HepG2 (cell line): Measurements from ENCODE around the gene CPXM2. TPM values are rescaled to one million over a fixed set of nuclear protein-coding genes. Genes with fewer than 3 reads are reported as not detected.

Source experiments
- ATAC-seq: fragments of 200-7000 bp; cut with Tn5 transposase; 3 replicates; pipeline ENCODE4 v1.9.1; 2020; ENCODE audit warnings: mild to moderate bottlenecking, moderate library complexity
- BruUV-seq: library from RNA; stranded (reverse); fragments of 400-500 nt; replicated peaks from 2 replicates; lab custom pipeline; 2021; lab: Mats Ljungman, UMichigan
- CTCF ChIA-PET: fragments of 300-600 bp; formaldehyde crosslinking; extraction: SDS; loops from one replicate; lab custom pipeline; 2021; ENCODE audit warnings: low total read pairs, inconsistent platforms, low intra/inter-chr PET ratio; lab: Yijun Ruan, JAX
- POLR2A ChIA-PET: fragments of 350-600 bp; sonication (Branson Sonifier 250); formaldehyde crosslinking; loops from one replicate; lab custom pipeline; 2020; ENCODE audit warnings: antibody characterized with exemption, inconsistent platforms; lab: Yijun Ruan, JAX
- DNase-seq: peaks from one replicate; pipeline ENCODE4 v3.0.0-alpha.2; 2015; ENCODE audit warnings: low spot score
- FAIRE-seq: peaks from 3 replicates; lab custom pipeline; 2011; peaks lifted over from hg19 to GRCh38; lab: Jason Lieb, UNC
- H2AFZ ChIP-seq: one replicate; pipeline ENCODE4 v1.6.1; 2011; ENCODE audit warnings: low read length, inconsistent platforms
- H3K27ac ChIP-seq: fragments of 300-600 bp; 3 replicates; pipeline ENCODE4 v1.8.0; 2011; ENCODE audit warnings: mixed run types, mild to moderate bottlenecking, mixed read lengths, low read length, inconsistent platforms; ENCODE audit not compliant: insufficient read depth; ENCODE audit errors: extremely low read length
- H3K27me3 ChIP-seq, 2 experiments: fragments of 200-600 bp in 1 of 2; 2 replicates in 1 of 2; 3 replicates in 1 of 2; pipeline versions ENCODE4 v1.6.0 to v1.8.0; 2011; ENCODE audit warnings: low read length in 2 of 2, mild to moderate bottlenecking in 2 of 2, moderate library complexity in 2 of 2, inconsistent platforms in 1 of 2; ENCODE audit not compliant: insufficient read depth in 2 of 2, control insufficient read depth in 1 of 2
- H3K36me3 ChIP-seq, 2 experiments: fragments of 200-600 bp in 1 of 2; replicated peaks in 1 of 2; 2 replicates in 1 of 2; 3 replicates in 1 of 2; pipeline versions ENCODE4 v1.5.1 to v1.8.0; 2011; ENCODE audit warnings: low read length in 2 of 2, inconsistent platforms in 1 of 2; ENCODE audit not compliant: insufficient read depth in 2 of 2, control insufficient read depth in 1 of 2
- H3K4me1 ChIP-seq: 2 replicates; pipeline ENCODE4 v1.5.1; 2012; ENCODE audit warnings: low read length, inconsistent platforms; ENCODE audit not compliant: insufficient read depth
- H3K4me2 ChIP-seq: 2 replicates; pipeline ENCODE4 v1.6.0; 2011; ENCODE audit warnings: low read depth, low read length, inconsistent platforms
- H3K4me3 ChIP-seq, 3 experiments: fragments of 200-600 bp in 1 of 3; sonication (generic), shearing (Covaris generic) in 1 of 3; replicated peaks in 1 of 3; 2 replicates each; pipeline ENCODE4 v1.5.1; 2011 to 2016; ENCODE audit warnings: low read length in 3 of 3, inconsistent platforms in 2 of 3, low read depth in 2 of 3, mild to moderate bottlenecking in 2 of 3, control low read depth in 1 of 3, mixed read lengths in 1 of 3; ENCODE audit not compliant: insufficient read depth in 1 of 3
- H3K79me2 ChIP-seq: one replicate; pipeline ENCODE4 v1.6.1; 2011; ENCODE audit warnings: low read length, inconsistent platforms; ENCODE audit not compliant: insufficient read depth
- H3K9ac ChIP-seq: 2 replicates; pipeline ENCODE4 v1.6.0; 2011; ENCODE audit warnings: mild to moderate bottlenecking, low read depth, low read length, inconsistent platforms; ENCODE audit not compliant: insufficient read depth
- H3K9me3 ChIP-seq: 2 replicates; pipeline ENCODE4 v1.5.1; 2012; ENCODE audit warnings: mild to moderate bottlenecking, low read length
- H4K20me1 ChIP-seq: 2 replicates; pipeline ENCODE4 v1.6.0; 2011; ENCODE audit warnings: inconsistent platforms, mild to moderate bottlenecking, low read length, moderate library complexity; ENCODE audit not compliant: insufficient read depth
- BRD4 ChIP-seq: sonication (generic); formaldehyde crosslinking; IDR thresholded peaks from 2 replicates; pipeline ENCODE4 v1.4.0; 2020; ENCODE audit warnings: missing genetic modification reagents
- HNF4G ChIP-seq, 2 experiments: sonication (generic) in 1 of 2; formaldehyde crosslinking in 1 of 2; IDR thresholded peaks; 2 replicates each; pipeline versions ENCODE4 v1.4.0 to v1.6.1; 2011 to 2020; ENCODE audit warnings: borderline replicate concordance in 2 of 2, low read depth in 2 of 2, mild to moderate bottlenecking in 2 of 2, low read length in 1 of 2, missing genetic modification reagents in 1 of 2, moderate library complexity in 1 of 2
- HOXA9 ChIP-seq: sonication (generic); formaldehyde crosslinking; IDR thresholded peaks from 2 replicates; pipeline ENCODE4 v1.8.1; 2022; ENCODE audit warnings: missing genetic modification reagents, mild to moderate bottlenecking, moderate library complexity, borderline replicate concordance
- MTF1 ChIP-seq: sonication (generic); formaldehyde crosslinking; IDR thresholded peaks from 2 replicates; pipeline ENCODE4 v1.5.0; 2020; ENCODE audit warnings: missing genetic modification reagents
- NFIC ChIP-seq: IDR thresholded peaks from 2 replicates; pipeline ENCODE4 v1.6.1; 2012; ENCODE audit warnings: mild to moderate bottlenecking, low read length, inconsistent platforms
- RXRA ChIP-seq: sonication (generic); formaldehyde crosslinking; IDR thresholded peaks from 2 replicates; pipeline ENCODE4 v1.5.1; 2020; ENCODE audit warnings: missing genetic modification reagents
- SYNCRIP ChIP-seq: fragments of 200-400 bp; formaldehyde crosslinking; IDR thresholded peaks from 2 replicates; pipeline ENCODE4 v1.6.1; 2018; ENCODE audit warnings: mild to moderate bottlenecking, low read depth, low read length; ENCODE audit not compliant: insufficient read depth
- YEATS2 ChIP-seq: sonication (generic); formaldehyde crosslinking; IDR thresholded peaks from 2 replicates; pipeline ENCODE4 v1.4.0; 2020; ENCODE audit warnings: missing genetic modification reagents, borderline replicate concordance
- ZNF816 ChIP-seq: sonication (generic); formaldehyde crosslinking; IDR thresholded peaks from 2 replicates; pipeline ENCODE4 v1.8.0; 2022; ENCODE audit warnings: missing genetic modification reagents, mild to moderate bottlenecking, borderline replicate concordance
- WGBS: methylation state at CpG from one replicate; pipeline ENCODE4 v1.1.6; 2017; ENCODE audit warnings: low lambda C conversion rate; 5-methylcytosine and 5-hydroxymethylcytosine counted together
- in situ Hi-C: cut with HindIII; loops from 2 replicates; pipeline ENCODE4 v1.10.0; 2017; ENCODE audit warnings: low pct_unique_long_range_greater_than_20kb; ENCODE audit not compliant: extremely low pct_ligation_motif_present
- intact Hi-C: fragments of 100-400 bp; cut with micrococcal nuclease; formaldehyde crosslinking; loops from one replicate; pipeline ENCODE4 v1.10.0; 2022; ENCODE audit not compliant: unreplicated experiment
- polyA plus RNA-seq, 8 experiments: library from polyadenylated mRNA; depleted of rRNA in 3 of 8; stranded (reverse) in 7 of 8; unstranded in 1 of 8; fragments of >200 nt; fragmentation: Illumina TruSeq in 4 of 8; extraction: Trizol in 4 of 8; gene quantifications; 2 replicates each; pipeline versions ENCODE4 v1.2.1 to v1.2.3, GENCODE V29; 2011 to 2016; ENCODE audit warnings: low read depth in 4 of 8, missing spikeins in 1 of 8, mixed read lengths in 1 of 8; ENCODE audit not compliant: insufficient read depth in 1 of 8
- total RNA-seq, 5 experiments: library from RNA; depleted of rRNA; stranded (reverse); fragments of >200 nt; fragmentation: Illumina TruSeq; extraction: Trizol; gene quantifications; 2 replicates each; pipeline ENCODE4 v1.2.3, GENCODE V29; 2016; ENCODE audit warnings: low read depth in 1 of 5
- TF ChIP-seq, protein P1 (sequence below): sonication (generic); formaldehyde crosslinking; IDR thresholded peaks from 2 replicates; pipeline ENCODE4 v1.4.0; 2020; ENCODE audit warnings: missing genetic modification reagents
- TF ChIP-seq, protein P2 (sequence below): sonication (generic); formaldehyde crosslinking; IDR thresholded peaks from 2 replicates; pipeline ENCODE4 v1.4.0; 2020; ENCODE audit warnings: missing genetic modification reagents

Gene CPXM2
- total and polyA plus RNA-seq, 2 of the 13 experiments (the other 11 are each of a cell fraction or from before 2014, with no cell fraction given): 0.03 TPM; not detected in 1

DNA sequence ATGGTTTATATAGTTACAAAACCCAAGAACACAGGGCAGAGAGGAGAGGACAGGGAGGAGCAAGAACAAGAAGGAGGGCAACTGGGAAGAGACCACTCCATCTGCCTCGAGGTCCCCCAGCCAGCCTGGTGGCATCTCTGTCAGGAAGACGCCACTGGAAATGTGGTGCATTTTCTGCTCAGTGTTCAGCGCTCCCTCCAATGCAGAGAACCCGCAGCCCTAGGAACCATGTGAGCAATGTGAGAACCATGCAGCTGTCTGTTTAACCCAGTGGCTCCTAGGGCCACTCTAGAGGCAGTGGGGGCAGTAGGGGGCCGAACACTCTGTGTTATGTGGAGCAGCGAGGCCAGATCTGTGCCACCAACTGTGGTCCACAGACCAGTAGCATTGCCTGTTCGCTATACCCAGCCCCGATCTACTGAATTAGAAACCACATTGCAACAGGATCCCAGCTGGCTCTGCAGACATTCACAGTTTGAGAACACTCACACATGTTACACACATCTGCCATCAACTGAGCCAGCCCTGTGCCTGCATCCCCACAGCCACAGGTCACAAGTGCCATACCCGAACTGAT lies 110.2 kb downstream of the CPXM2 start:
- TF ChIP-seq YEATS2 (CRISPR knock-in tag) (no peak), BRD4 (no peak), ZNF816 (CRISPR knock-in tag) (no peak), NFIC (no peak), HOXA9 (CRISPR knock-in tag) (no peak), HNF4G (IDR thresholded peaks at IDR 0.05; ENCODE audit: borderline replicate concordance, low read depth, low read length) (no peak), HNF4G (CRISPR knock-in tag; IDR thresholded peaks at IDR 0.05; ENCODE audit: borderline replicate concordance, low read depth) (no peak), SYNCRIP (no peak), RXRA (CRISPR knock-in tag) (no peak), MTF1 (no peak)
- TF ChIP-seq, protein P1, sequence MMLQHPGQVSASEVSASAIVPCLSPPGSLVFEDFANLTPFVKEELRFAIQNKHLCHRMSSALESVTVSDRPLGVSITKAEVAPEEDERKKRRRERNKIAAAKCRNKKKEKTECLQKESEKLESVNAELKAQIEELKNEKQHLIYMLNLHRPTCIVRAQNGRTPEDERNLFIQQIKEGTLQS (CRISPR knock-in tag): no peak
- TF ChIP-seq, protein P2, sequence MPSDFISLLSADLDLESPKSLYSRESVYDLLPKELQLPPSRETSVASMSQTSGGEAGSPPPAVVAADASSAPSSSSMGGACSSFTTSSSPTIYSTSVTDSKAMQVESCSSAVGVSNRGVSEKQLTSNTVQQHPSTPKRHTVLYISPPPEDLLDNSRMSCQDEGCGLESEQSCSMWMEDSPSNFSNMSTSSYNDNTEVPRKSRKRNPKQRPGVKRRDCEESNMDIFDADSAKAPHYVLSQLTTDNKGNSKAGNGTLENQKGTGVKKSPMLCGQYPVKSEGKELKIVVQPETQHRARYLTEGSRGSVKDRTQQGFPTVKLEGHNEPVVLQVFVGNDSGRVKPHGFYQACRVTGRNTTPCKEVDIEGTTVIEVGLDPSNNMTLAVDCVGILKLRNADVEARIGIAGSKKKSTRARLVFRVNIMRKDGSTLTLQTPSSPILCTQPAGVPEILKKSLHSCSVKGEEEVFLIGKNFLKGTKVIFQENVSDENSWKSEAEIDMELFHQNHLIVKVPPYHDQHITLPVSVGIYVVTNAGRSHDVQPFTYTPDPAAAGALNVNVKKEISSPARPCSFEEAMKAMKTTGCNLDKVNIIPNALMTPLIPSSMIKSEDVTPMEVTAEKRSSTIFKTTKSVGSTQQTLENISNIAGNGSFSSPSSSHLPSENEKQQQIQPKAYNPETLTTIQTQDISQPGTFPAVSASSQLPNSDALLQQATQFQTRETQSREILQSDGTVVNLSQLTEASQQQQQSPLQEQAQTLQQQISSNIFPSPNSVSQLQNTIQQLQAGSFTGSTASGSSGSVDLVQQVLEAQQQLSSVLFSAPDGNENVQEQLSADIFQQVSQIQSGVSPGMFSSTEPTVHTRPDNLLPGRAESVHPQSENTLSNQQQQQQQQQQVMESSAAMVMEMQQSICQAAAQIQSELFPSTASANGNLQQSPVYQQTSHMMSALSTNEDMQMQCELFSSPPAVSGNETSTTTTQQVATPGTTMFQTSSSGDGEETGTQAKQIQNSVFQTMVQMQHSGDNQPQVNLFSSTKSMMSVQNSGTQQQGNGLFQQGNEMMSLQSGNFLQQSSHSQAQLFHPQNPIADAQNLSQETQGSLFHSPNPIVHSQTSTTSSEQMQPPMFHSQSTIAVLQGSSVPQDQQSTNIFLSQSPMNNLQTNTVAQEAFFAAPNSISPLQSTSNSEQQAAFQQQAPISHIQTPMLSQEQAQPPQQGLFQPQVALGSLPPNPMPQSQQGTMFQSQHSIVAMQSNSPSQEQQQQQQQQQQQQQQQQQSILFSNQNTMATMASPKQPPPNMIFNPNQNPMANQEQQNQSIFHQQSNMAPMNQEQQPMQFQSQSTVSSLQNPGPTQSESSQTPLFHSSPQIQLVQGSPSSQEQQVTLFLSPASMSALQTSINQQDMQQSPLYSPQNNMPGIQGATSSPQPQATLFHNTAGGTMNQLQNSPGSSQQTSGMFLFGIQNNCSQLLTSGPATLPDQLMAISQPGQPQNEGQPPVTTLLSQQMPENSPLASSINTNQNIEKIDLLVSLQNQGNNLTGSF: no peak
- TF ChIP-seq, all 625 proteins: peak for 0
- no peak for FAIRE-seq
- CTCF ChIA-PET: no interaction called here
- no TSS peak for BruUV-seq
- Histone ChIP-seq H3K27me3 (peaks cover 2 to 40% of the 10 kb centered on the region in 2 experiments; a peak in 3 of 5 replicates), H3K4me3 (no peak overlapping the region), H3K4me2 (no peak overlapping the region), H3K9ac (no peak overlapping the region), H3K4me1 (no peaks in the 10 kb centered on the region), H3K36me3 (no peaks in the 10 kb centered on the region), H3K79me2 (no peaks in the 10 kb centered on the region), H4K20me1 (no peaks in the 10 kb centered on the region), H2AFZ (no peak overlapping the region), H3K9me3 (no peaks in the 10 kb centered on the region), H3K27ac (no peak overlapping the region)
- intact Hi-C loops: no loop called here
- POLR2A ChIA-PET: no interaction called here
- in situ Hi-C loops: no loop called here
- no peak for DNase-seq
- 0% methylated on average over 3 of the region's 9 CpGs for WGBS
- no peak for ATAC-seq
